Cerebellar cortex (tissue), 1 donor: ENCODE data around the gene SPATA3.

Source experiments
- DNase-seq: peaks from one replicate; pipeline ENCODE4 v3.0.0-alpha.2; 2015; ENCODE audit warnings: low spot score

Gene SPATA3

DNA sequence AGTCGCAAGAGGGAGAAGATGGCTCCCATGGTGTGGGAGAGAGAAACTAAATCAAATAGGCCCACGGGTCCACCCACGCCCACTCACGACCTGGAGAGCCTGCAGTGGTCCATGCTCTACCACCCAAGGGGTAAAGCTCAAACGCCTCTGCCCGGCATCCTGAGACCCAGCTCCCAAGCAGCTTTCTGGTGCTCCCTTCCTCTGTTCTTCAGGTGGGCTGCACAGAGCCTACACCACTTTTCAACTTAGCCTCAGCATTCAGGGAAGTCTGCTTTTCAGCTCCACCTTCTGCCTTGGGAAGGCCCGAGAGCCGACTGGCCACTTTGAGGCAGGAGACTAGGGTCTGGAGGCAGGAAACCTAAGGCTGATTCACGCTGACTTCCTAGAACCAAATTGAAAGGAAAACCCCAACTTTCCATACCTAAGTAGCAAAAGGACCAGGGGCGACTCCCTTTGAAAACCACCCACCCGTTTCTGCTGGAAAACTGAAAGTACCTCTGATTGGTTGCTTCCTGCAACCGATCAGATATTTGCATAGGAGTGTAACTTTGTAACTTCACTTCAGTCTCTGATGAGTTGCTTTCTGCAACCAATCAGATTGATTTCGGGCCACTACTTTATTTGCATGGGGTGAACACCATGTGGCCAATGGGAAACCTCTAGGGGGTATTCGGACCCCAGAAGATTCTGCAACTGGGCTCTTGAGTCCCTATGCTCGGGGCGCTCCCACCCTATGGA lies 26.8 kb upstream of the SPATA3 start:
- DNase-seq: no peak

DNA sequence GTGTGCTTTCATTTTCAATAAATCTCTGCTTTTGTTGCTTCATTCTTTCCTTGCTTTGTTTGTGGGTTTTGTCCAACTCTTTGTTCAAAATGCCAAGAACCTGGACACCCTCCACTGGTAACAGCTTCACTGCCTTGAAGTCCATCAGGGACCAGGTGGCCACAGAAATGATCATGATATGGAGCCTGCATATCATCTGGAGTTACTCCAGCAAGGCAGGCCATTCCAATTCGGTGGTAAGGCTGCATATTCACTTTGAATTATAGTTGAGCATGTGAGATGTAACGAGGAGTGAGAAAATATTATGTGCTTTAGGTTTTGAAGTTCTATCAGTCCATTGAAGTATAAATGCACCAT lies 26.3 kb upstream of the SPATA3 start:
- no peak for DNase-seq

DNA sequence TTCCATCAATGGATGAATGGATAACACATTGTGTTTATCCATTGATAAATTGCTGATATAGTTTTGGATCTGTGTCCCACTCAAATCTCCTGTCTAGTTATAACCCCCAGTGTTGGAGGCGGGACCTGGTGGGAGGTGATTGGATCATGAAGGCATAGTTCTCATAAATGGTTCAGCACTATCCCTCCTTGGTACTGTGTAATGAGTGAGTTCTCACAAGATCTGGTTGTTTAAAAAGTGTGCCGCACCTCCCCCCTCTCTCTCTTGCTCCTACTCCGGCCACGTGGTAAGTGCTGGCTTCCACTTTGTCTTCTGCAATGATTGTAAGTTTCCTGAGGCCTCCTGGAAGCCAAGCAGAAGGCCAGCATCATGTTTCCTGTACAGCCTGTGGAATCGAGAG lies 23.9 kb upstream of the SPATA3 start:
- DNase-seq: no peak

DNA sequence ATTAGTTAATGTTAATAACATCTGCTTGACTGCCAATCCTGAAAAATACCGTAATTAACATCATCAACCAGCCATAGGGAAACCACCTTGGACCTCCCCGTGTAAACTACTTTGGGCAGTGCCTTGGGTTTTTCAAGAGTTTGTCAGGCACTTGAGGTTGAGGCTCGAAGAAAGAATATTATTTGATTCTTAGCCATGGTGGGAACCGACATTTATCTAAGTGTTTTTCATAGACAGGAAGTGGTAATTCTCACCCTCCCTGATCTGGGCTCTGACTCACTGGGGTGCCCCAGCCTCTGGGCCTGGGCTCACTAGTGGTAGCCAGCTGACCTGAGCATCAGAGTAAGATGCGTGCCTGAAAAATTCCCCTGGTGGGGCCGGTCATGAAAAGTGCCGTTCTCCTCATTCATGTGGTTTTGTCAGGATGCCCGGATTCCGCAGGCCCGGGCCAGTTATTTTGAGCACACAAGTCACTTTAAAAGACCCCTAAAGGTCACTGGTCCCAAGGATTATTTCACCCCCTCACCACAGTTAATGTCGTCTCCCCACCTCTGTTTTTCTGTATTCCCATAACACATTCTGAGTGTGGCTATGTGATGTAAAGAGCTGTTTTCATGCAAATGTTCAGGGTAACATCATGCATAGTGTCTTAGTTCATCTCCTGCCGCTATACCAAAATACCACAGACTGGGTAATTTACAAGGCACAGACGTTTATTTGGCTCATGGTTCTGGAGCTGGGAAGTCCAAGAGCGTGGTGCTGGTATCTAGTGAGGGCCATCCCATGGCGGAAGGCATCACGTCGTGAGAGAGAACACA lies 21.6 kb upstream of the SPATA3 start:
- no peak for DNase-seq

DNA sequence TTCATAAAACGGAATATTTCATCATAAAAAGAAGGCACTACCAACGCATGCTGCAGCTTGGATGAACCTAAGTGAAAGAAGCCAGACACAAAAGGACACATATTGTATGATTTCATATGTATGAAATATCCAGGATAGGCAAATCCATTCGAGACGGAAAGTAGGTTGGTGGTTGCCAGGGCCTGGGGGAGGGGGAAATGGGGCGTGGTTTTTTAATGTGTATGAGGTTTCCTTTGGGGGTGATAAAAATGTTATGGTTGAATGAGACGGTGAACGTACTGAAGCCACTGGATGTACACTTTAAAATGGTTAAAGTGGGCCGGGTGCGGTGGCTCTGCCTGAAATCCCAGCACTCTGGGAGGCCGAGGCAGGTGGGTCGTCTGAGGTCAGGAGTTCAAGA lies 20.0 kb upstream of the SPATA3 start:
- DNase-seq: no peak

DNA sequence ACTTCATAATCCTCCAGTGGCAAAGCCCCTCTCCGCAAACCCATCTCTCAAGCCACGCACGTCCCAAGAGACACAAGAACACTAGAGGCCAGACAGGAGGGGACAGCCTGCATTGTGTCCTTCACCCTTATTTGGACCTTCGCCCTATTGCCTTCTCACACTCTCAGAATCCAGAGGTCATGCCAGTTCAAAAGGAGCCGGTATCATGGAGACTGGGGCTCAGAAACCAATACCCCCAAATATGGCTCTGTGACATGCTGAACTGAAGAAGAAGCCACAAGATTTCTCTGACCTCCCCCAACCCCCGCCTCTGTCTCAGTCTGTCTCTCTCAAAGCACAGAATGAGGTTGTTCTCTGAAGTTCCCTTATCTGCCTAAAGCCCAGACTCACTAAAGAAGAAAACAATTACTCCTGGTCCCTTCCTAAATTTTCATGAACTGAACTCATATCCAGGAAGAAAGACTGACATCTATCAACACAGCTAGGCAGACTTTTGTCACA lies 19.2 kb upstream of the SPATA3 start:
- DNase-seq: no peak

DNA sequence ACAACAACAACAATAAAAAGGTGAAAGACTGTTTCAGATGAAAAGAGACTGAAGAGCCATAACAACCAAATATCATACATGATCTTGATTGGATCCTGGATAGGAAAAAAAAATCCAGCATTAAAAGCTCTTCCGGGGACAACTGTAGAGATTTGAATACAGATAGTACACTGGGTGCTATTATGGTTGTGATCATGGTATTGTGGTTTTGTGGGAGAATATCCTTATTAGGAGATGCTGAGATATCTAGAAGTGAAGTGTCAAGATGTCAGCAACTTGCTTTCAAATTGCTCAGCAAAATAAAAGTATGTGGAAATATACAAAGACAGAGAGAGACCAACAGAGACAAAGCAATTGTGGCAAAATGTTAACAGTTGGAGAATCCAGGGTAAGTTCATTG lies 15.5 kb upstream of the SPATA3 start:
- no peak for DNase-seq

DNA sequence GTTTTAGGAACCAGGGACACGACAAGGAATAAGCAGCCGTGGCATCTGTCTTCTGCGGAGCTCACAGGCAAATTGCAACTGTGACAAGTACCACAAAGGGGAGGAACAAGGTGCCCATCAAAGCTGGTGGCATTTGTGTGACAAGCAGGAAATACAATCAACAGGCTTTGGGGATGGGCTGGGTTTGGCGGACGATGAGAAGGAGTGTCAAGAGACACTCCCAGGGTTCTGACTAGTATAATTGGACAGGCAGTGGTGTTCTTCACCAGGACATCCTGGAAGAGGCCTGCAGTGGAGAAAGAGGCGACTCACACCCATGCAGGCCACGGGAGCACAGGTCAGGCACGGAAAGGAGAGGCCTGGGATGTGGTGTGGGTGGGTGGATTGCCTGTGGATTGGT lies 14.2 kb upstream of the SPATA3 start:
- no peak for DNase-seq

DNA sequence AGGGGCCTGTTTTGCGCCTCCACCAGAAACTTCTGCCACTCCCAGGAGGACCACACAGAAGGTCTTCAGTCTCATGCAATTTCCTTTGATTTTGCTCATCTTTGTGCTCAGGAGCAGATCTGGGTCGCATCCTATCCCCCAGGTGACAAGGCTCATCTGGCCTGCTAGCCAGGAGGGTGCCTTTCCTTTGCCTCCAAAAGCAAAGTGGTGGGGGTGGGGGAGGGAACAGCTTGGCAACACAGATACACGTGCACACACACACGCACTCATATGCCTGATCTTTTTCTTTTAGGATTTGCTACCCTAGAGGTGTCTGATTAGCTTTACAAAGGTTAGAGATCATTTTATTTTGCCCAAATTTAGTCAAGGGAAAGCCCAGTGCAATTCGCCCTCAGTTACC lies 13.8 kb upstream of the SPATA3 start:
- no peak for DNase-seq

DNA sequence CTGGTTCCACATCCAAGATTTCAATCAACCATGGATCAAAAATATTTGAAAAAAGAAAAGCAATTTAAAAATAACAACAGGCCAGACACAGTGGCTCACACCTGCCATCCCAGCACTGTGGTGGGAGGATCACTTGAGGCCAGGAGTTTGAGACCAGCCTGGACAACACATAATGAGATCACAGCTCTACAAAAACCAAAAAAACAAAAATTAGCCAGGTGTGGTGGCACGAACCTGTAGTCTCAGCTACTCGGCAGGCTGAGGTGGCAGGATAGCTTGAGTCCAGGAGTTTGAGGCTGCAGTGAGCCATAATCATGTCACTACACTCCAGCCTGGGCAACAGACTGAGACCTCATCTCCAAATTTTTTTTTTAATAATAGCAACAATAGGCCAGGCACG lies 13.4 kb upstream of the SPATA3 start:
- DNase-seq: no peak

DNA sequence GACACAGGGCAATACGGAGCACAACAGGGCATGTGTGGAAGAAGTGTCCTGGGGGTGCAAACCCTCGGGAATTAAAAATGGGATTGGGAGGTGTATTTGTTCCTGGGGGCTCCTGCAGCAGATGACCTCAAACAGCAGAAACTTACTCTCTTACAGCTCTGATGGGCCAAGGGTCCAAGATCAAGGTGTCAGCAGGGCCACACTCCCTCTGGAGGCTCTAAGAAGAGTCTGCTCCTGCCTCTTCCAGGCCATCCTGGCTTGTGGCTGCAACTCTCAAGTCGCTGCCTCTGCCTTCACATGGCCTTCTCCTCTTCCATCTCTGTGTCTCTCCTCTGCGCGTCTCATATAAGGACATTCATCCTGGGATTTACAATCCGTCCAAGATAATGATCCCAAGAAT lies 12.4 kb upstream of the SPATA3 start:
- DNase-seq: no peak

DNA sequence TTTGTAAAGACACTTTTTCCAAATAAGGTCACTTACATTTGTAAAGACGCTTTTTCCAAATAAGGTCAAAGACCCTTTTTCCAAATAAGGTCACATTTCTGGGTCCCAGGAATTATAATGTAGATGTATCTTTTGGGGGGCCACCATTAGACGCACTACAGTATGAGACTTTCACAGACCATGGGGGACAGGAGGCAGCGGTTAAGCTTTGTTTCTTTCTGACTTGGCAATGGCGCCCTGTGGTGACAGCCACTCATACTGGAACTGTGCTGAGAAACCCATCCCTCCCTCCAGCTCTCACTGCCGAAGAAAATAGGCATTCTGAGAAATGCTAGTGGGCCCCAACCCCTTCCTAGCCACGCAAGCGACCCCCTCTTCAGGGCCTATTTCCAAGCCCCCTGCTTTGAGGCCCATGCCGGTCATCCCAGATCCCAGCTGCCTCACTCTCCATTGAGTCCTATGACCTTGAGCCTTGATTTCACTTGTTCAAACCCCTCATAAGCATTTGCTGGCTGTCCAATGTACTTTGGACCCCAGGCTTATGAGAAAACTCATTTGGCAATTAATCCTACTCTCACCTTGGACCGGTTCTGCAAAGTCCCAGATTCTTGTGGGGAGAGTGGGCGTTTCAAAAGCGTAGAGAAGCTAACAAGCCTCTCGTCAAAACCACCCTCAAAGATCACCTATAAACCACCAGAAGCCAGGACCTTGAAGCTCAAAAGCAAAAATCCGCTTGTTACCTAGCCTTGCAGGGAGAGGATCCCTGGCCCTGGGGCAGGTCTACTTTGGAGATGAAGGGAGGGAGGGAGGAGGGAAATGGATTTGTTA lies 11.3 kb upstream of the SPATA3 start:
- DNase-seq: no peak

DNA sequence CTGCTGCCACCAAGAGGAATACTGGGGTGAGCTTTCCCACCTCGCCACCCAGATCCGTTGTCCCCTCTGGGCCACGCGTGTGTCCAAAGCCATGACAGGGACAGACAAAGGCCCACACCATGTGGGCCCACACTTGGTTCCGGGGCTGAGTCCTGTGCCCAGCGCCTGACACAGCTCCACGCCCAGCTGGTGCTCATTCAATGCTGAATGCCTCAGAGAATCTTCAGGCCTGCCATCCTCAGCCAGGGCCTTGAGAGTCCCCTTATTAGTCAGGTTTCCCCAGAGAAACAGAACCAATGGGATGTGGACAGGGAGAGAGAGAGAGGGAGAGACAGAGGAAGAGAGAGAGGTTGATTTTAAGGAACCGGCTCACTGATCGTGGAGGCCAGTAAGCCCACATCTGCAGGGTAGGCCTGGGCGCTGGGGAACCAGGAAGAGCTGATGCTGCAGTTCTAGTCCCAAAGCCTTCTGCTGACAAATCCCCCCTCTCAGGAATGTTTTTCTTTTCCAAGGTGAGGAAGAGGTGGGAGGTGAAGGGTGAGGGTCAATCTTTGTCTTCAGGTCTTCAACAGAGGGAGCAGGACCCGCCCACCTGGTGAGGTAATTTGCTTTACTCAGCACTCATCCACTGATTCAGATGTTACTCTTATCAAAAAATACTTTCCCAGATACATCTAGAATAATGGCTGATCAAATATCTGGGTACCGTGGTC lies 10.2 kb upstream of the SPATA3 start:
- DNase-seq: no peak

DNA sequence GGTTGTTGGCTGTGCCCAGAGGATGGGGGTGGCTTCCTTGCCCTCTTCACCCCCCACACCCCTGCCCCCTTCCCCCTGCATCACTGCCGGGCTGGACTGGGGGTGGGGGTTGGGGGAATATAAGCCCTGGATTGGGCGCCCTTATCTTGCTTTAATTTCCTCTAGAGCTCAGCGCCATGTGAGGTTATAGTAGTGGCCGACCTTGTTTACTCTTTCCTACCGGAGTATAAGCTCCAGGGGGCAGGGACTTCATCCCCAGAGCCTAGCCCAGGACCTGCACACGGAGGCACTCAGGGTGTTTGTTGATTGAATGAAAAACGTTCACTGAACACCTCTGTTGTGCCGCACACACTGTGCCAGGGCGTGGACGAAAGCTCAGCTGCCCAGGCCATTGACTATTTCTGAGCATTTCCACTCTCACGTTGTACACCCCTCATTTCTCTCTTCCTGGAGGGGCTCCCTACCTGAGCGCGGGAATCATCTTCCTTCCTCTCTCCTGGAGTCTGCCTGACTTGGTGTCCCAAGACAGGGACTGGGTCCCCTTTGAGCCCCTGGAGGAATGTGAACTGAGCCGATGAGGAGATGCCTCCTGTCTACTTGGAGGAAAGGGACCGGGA lies 9.3 kb upstream of the SPATA3 start:
- no peak for DNase-seq

DNA sequence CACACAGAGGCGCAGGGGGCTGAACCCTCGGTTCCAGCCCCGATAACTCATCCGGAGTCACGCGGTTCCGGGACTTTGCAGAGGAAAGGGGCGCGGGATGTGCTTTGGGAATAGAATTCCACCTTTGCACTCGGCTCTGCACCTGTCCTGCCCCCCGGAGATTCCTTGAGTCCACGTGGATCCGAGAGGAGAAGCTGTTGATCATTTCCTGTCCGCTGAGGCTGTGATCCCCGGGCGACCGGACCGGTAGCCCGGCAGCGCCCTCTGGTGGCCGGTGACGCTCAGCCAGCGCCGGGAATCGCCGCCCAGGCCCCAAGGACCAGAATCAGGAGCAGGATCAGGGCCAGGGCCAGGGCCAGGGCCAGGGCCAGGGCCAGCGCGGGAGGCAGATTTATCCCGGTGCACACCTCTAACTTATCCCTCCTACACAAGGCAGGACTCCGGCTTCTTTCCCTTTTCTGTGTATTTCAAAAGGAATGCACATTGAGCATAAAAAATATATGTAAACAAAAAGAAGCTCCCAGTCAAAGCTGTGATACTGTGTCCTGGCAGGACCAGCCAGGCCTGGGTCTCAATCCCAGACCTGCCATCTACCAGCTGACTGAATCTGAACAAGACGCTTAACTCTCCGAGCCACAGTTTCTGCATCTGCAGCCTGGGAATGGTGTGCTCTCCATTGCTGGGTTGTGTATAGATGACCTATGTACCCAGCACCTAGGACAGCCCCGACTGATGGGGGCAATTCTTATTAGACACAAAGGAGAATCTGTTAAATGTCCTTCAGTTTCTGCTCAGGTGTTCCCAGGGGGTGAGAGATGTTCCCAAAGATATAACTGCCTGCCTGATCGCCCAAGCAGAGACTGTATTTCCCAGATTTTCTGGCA lies 8.5 kb upstream of the SPATA3 start:
- DNase-seq: peak; percentile 69

DNA sequence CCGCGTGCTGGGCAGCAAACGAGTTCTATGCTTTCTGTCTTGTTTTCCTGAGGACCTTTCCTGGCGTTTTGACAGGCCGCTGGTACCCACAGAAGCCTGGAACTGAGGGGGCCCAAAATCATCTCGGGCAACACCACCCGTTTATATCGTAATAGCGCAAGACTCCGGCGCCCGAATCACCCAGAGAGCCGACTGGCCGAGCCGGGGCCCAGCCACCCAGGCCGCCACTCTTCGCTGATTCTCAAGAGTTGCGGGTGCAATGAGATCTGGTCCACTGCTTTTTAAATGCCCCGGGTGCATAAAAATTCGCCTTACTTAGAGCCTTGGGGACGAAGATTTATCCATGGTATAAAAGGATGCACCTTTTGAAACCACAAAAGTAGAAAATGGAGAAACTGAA lies 6.2 kb upstream of the SPATA3 start:
- no peak for DNase-seq

DNA sequence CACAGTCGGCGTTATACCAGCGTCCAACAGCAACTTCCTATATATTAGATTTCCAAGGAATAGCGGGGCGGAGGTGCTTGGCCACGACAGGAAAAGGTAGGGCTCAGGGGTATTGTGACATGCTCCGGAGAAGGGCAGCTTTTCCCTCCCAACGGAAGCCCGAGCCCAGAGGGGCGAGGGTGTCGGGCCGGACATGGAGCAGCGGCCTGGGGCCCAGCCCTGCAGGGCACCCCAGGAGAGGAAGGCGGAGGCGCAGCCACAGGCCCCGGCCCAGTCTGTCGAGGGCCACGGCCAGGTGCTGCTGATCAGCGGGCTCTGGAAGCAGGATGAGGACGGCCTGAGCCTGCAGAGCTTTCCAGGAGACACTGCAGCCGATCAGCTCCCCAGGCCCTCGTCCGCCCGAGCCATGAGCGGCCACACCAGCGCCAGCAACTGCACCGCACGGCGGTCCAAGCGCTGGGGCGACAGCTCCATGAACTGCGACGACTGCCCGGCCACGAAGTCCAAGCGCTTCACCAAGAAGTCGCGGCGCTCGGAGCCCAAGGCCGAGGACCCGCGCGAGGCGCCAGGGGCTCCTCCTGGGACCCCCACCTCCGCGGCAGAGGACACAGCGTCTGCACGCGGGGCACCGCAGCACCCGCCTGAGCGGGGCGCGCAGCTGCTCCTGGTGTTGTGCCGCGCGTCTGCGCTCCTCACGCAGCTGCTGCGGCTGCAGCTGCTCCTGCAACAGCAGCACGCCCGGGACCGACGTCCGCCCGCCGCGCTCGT lies 5.6 kb upstream of the SPATA3 start:
- no peak for DNase-seq

DNA sequence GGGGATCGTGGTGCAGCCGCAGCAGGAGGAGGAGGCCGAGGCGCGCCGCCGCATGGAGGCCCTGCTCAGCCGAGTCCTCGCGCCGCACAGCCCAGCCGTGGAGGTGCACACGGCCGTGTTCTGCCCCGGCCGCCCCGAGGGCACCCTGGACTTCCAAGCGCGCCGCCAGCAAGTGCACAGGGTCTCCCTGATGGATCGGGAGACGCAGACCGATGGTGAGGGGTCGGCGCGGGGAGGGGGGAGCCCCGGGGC lies 5.1 kb upstream of the SPATA3 start:
- no peak for DNase-seq

DNA sequence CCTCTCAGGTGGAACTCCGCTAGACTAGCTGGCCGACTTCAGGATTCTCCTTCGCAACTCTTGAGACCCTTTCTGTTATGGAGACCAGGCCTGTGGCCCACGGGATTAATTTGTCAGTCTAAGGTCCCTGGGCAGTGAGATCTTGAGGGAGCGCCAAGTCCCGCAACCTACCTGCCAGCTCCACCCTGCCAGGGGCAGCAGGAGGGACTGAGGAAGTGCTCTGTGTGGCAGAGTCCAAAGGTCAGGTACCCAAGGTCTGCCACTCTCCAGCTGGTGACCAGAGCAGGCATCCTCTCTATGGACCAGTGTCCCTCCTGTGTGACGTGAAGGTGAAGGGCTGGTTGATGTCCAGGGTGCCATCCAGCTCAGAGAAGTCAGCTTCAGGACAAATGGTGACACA lies 4.3 kb upstream of the SPATA3 start:
- DNase-seq: no peak

DNA sequence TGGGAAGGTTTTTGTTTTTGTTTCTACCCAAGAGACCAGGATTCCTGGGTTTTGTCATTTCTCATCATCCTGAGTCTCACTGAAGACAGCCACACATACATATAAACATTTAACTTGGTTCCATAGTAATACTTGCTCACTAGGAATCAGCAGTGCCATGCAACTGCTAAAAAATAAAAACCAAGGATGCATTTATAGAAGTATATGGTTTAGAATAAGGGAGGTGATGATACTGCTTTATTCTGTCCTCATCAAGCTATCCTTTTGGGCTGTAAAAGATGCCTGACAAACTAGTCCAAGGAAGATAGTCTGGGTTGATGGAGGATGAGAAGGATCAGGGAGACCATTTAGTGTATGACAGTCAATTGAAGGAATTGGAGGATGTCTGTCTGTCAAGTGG lies 740 bp downstream of the SPATA3 start:
- DNase-seq: no peak
